HG03575 (cell line): ENCODE measurements around the gene SLC35E4.
"Not testable (repeated sequence)": the region's sequence is repeated elsewhere in the genome, so short reads cannot be mapped to it uniquely, and the experiment has no call there.

ENCODE experiments used
- ATAC-seq: cut with Tn5 transposase; IDR thresholded peaks from one replicate; pipeline ENCODE4 v1.9.1; 2021; ENCODE audit not compliant: unreplicated experiment, insufficient number of reproducible peaks, low FRiP score; ENCODE audit errors: extremely low read depth

SLC35E4 gene

DNA sequence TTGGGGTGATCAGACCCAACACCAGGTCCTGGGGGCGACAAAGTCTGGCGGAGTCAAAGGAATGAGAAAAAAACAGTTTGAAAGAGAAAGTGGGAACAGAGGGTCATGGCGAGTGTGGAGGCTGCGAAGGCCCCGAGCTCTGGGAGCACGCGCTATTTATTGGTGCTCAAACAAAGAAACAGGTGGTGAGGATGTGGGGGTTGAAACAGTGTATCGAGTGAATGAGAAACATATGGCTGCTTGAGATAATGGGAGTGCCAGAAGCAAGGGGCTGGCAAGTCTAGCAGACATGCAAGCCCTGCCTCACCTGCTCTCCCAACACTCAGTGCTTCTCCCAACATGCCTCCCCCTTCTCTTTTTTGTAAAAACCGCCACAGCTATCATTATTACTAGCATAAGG lies 39.9 kb downstream of the SLC35E4 start:
- no peak for ATAC-seq

DNA sequence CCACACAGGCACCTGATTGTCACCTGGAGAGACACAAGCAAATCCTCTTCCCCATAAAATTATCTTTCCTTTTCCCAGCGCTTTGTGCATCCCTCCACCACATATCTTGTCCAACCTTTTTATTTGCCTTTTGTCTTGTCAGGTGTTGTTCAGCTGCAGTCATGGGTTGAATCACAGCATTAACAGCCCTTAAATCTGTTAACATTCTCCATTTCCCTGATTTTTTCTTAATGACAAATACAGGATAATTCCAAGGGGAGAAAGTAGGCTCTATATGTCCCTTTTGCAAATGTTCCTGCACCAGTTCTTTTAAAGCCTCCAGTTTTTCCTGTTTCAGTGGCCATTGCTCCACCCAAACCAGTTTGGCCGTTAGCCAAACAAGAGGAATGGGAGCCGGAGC lies 41.0 kb downstream of the SLC35E4 start:
- ATAC-seq, result not testable (repeated sequence)

DNA sequence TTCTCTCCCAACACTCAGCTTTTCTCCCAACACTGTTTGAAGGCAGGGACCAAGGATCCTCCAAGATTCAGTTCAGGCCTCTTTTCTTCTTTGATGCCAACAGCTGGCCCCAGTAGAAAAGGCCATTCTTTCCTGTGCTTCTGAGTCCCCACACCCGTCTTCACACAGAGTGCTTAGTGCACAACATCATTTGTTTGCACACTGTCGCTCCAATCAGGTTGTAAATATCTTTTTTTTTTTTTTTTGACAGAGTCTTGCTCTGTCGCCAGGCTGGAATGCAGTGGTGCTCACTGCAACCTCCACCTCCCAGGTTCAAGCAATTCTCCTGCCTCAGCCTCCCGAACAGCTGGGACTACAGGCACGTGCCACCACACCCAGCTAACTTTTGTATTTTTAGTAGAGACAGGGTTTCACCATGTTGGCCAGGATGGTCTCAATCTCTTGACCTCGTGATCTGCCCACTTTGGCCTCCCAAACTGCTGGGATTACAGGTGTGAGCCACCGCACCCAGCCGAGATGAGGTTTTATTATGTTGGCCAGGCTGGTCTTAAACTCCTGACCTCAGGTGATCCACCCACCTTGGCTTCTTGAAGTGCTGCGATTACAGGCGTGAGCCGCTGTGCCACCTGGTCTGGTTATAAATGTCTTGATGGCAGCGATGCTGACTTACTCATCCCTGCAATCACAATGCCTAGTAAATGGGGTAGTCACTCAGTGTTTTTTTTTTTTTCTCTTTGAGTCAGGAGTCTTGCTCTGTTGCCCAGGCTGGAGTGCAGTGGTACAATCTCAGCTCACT lies 44.5 kb downstream of the SLC35E4 start:
- ATAC-seq, result not testable (repeated sequence)

DNA sequence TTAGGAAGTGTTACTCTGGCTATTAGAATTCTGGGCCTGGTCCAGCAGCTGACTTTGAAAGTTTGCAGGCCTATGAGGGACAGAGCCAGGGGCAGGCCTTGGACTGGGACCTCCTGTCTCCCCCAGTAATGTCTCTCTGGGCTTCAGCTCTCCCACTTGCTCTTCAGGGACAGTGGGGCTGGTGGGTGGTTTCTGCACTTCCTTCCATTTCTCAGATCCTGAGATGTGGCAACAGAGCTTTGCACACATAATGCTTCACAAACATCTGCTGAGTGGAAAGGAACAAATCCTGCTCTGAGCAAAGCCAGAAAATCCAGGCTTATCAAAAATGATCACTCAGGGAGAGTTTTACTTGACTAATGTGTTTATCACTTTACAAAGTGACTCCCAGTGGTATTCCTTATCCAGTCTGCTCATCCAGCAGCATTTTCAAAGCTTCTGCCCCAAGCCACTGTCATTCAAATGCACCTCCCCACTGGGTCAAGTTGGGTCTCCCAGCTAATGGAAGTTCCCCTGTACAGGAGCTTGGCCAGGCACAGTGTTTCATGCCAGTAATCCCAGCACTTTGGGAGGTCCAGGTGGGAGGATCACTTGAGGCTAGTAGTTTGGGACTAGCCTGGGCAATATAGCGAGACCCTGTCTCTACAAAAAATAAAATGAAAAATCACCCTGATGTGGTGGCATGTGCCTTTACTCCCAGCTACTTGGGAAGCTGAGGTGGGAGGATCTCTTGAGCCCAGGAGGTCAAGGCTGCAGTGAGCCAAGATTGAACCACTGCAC lies 45.6 kb downstream of the SLC35E4 start:
- ATAC-seq, result no peak

GRCh38 chr22:30681831-30682230 lies 46.2 kb downstream of the SLC35E4 start:
- ATAC-seq, result no peak

DNA sequence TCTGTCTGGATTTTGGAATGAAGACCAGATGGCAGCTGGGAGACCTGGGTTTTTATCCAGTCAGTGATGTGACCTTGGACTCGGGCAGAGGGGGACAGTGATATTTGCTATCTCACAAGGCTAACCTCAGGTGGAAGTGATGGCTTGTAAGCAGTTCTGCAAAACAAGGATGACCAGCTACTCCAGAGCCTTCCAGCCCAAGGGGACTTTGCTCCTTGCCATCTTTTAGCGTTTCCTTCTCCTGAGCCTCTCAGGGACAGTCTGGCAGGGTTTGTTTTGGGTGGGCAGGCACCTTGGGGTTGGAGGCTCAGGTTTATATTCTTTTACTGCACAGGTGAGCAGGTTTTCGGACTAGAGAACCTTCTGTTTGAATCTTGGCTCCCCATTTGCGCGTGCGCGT lies 49.6 kb downstream of the SLC35E4 start:
- no peak for ATAC-seq

- ATAC-seq, result no peak
Measured at GRCh38 chr22:30687358-30687757, 51.8 kb downstream of the SLC35E4 start.

GRCh38 chr22:30689622-30690021 lies 54.0 kb downstream of the SLC35E4 start:
- no peak for ATAC-seq

DNA sequence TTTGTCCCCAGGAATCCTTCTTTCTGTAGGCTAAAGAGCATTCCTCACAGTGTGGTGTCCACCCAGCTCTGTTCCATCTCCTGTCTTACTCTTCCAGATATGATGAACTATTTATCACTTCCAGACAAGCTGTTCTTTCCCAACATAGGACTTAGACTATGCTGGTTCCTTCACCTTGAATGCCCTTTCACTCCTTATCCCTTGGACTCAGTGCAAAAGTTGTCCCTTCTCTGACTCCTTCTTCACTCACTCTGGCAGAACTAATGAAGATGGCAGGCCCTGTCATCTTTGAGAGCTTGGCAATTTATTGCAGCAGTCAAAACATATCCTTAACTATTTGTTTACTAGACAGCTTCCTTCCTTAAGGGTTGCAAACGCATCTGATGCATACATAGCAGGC lies 55.6 kb downstream of the SLC35E4 start:
- ATAC-seq, result no peak

GRCh38 chr22:30694171-30694639 lies 58.6 kb downstream of the SLC35E4 start:
- ATAC-seq, result no peak

DNA sequence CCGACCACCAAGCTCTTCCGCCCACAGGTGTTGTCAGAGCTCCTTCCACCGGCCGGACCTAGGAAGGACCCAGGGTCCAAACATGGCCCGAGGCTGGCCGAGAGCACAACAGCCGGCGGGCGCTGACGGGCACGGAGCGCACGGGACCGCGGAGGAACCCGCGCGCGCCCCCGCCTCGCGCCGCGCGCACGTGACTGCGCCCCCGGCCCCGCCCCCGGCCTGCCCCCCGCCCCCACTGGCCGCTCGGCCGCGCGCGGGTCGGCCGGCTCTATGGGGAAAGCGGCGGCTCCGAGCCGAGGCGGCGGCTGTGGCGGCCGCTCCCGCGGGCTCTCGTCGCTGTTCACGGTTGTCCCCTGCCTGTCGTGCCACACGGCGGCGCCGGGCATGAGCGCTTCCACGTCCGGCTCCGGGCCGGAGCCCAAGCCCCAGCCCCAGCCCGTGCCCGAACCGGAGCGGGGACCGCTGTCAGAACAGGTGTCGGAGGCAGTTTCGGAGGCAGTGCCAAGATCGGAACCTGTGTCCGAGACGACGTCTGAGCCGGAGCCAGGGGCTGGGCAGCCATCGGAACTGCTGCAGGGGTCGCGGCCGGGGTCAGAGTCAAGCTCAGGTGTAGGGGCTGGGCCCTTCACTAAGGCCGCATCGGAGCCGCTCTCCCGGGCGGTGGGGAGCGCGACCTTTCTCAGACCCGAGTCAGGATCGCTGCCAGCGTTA lies 59.2 kb downstream of the SLC35E4 start, which contains the start of gene OSBP2:
OSBP2 (plus strand) TSS at position 235 of the 711 bp plus-strand sequence; CDS start at position 271, 36 bp downstream.
- ATAC-seq, result no peak

DNA sequence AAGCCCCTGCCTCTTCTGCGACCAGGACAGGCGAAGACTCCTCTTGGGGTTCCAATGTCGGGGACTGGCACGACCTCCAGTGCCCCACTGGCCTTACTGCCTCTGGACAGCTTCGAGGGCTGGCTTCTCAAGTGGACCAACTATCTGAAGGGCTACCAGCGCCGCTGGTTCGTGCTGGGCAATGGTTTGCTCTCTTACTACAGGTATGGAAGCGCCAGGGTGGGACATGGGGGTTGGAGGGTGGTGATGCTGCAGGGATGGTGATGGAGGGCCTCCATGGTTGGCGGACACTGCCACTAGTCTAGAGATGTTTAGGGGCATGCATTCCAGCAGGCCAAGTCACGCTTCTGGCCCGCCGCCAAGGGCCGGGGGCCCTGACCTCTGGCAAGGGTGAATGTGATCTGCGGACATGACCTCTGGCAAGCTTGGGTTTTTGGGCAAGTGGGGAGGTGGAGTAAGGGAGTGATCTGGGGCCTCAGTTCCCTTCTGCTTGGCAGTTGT lies 59.8 kb downstream of the SLC35E4 start:
- ATAC-seq, result no peak

DNA sequence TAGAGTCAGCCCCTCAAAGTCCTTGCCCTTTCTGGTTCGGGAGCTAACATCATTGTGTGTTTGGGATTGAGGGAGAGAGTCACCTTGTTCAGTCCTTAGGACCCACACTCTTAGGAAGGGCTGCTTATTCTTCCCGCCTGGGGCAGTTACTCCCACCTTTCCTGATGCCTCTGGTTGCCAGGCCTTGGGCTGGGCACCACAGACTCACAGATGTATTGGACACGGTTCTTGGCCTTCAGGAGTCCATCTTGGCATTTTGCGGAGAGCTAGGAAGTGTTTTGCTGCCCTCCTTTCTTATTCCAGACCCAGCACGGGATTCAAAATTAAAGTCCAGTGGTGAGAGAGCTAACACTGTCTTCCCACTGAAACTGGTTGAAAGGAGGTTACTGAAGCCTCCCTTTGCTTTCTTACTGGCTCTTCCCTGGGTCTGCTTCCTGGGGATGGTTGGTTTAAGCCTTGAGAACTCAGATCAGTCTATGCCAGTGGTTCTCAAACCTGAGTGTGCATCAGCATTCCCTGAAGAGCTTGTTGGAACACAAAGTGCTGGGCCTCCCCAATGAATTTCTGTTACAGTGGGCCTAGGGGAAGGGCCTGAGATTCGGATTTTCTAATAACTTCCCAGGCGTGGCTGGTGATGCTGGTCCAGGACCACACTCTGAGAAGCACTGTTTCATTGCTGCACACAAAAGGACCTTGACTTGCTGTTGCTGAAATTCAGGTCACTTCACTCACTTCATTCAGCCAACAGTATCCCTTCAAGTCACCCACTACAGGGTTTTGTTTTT lies 60.5 kb downstream of the SLC35E4 start:
- no peak for ATAC-seq
